Measurements from ENCODE around the gene BTG2. TPM values are rescaled to one million over a fixed set of nuclear protein-coding genes. Genes with fewer than 3 reads are reported as not detected.
A peak's percentile ranks its signal among the peaks of the same experiment; 100 is the strongest.
"Not testable (repeated sequence)": the region's sequence is repeated elsewhere in the genome, so short reads cannot be mapped to it uniquely, and the experiment has no call there.

Gene BTG2
- 100 to 1,000 TPM in 2 of 9 donors, 10 to 100 TPM in 7; 11.4 to 175 (median 65.2) TPM for total RNA-seq
- 10 to 100 TPM; 16.6 to 58.8 (median 24.0) TPM for polyA plus RNA-seq
- long read RNA-seq, donor 1, transcript BTG2-201 (2 exons, 2,712 nt): major isoform, 38 of 38 reads
- long read RNA-seq, donor 1, partial matches to known transcripts: 0 of 38 reads
- long read RNA-seq, donor 1, other reads (novel, unspliced or antisense): 0 of 38 reads
- long read RNA-seq, donor 2, transcript BTG2-201 (2 exons, 2,712 nt): major isoform, 165 of 165 reads
- long read RNA-seq, donor 2, partial matches to known transcripts: 0 of 165 reads
- long read RNA-seq, donor 2, other reads (novel, unspliced or antisense): 0 of 165 reads
- long read RNA-seq, donor 3, transcript BTG2-201 (2 exons, 2,712 nt): major isoform, 29 of 29 reads
- long read RNA-seq, donor 3, partial matches to known transcripts: 0 of 29 reads
- long read RNA-seq, donor 3, other reads (novel, unspliced or antisense): 0 of 29 reads
- long read RNA-seq, donor 4, transcript BTG2-201 (2 exons, 2,712 nt): major isoform, 6 of 8 reads
- long read RNA-seq, donor 4, partial matches to known transcripts: 0 of 8 reads
- long read RNA-seq, donor 4, other reads (novel, unspliced or antisense): 2 of 8 reads
- long read RNA-seq, donor 5, transcript BTG2-201 (2 exons, 2,712 nt): major isoform, 148 of 175 reads
- long read RNA-seq, donor 5, partial matches to known transcripts: 0 of 175 reads
- long read RNA-seq, donor 5, other reads (novel, unspliced or antisense): 26 of 175 reads
- long read RNA-seq, donor 6, transcript BTG2-201 (2 exons, 2,712 nt): major isoform, 8 of 13 reads
- long read RNA-seq, donor 6, partial matches to known transcripts: 0 of 13 reads
- long read RNA-seq, donor 6, other reads (novel, unspliced or antisense): 5 of 13 reads
- long read RNA-seq, donor 7, transcript BTG2-201 (2 exons, 2,712 nt): major isoform, 25 of 25 reads
- long read RNA-seq, donor 7, partial matches to known transcripts: 0 of 25 reads
- long read RNA-seq, donor 7, other reads (novel, unspliced or antisense): 0 of 25 reads
- long read RNA-seq, donor 8, transcript BTG2-201 (2 exons, 2,712 nt): major isoform, 53 of 147 reads
- long read RNA-seq, donor 8, partial matches to known transcripts: 94 of 147 reads
- long read RNA-seq, donor 8, other reads (novel, unspliced or antisense): 0 of 147 reads
- long read RNA-seq, donor 9, transcript BTG2-201 (2 exons, 2,712 nt): major isoform, 34 of 34 reads
- long read RNA-seq, donor 9, partial matches to known transcripts: 0 of 34 reads
- long read RNA-seq, donor 9, other reads (novel, unspliced or antisense): 0 of 34 reads
- long read RNA-seq, donor 10, partial matches to known transcripts: 10 of 11 reads
- long read RNA-seq, donor 10, other reads (novel, unspliced or antisense): 0 of 11 reads

DNA sequence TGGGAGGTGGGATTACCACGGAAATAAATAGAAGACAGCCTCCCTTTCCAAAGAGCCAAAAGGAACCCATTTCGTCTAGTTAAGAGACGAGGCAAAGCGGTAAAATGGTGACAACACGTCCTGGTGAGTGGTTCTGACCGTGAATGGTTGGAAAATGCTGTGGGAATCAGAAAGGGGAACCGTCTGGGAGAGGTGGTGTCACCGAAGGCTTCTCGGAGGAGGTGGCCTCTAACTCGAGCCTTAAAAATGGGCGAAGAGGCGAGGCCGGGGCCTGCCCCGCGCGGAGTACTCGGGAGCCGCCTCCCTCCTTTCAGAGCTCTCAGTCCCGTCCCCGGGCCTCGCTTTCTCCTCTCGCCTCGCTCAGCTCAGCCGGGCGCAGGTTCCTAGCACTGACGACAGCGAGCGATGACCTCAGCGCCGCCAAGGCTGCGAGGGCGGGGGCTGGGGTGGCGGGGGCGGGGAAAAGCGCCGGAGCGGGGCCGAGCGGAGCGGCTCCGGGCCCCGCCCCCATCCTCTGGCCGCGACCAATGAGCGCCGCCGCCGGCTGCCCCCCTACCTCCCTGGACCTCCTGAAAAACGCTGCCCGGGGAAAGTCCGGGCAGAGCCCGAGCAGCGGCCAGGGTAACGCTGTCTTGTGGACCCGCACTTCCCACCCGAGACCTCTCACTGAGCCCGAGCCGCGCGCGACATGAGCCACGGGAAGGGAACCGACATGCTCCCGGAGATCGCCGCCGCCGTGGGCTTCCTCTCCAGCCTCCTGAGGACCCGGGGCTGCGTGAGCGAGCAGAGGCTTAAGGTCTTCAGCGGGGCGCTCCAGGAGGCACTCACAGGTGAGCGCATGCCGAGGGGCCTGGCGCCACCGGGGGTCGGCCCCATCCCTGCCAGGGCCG lies at the start of gene BTG2:
TSS of gene BTG2 (plus strand) at position 601 of the 890 bp plus-strand sequence. CDS start at position 689, 88 bp downstream.
- WGBS, 4 donors: 2 to 12% (median 5%) methylated on average over 13 to 79 of the region's 79 CpGs
- H3K4me1 ChIP-seq (replicated peaks in 1 of 2): peaks cover 14 to 41% of the 10 kb centered on the region in 2 donors
- TF ChIP-seq, protein P1, sequence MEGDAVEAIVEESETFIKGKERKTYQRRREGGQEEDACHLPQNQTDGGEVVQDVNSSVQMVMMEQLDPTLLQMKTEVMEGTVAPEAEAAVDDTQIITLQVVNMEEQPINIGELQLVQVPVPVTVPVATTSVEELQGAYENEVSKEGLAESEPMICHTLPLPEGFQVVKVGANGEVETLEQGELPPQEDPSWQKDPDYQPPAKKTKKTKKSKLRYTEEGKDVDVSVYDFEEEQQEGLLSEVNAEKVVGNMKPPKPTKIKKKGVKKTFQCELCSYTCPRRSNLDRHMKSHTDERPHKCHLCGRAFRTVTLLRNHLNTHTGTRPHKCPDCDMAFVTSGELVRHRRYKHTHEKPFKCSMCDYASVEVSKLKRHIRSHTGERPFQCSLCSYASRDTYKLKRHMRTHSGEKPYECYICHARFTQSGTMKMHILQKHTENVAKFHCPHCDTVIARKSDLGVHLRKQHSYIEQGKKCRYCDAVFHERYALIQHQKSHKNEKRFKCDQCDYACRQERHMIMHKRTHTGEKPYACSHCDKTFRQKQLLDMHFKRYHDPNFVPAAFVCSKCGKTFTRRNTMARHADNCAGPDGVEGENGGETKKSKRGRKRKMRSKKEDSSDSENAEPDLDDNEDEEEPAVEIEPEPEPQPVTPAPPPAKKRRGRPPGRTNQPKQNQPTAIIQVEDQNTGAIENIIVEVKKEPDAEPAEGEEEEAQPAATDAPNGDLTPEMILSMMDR (IDR thresholded peaks at IDR 0.05): peak in 2 of 6 experiments; percentile 1 to 19
- peak; percentile 99 to 100 for TF ChIP-seq POLR2A (IDR thresholded peaks at IDR 0.05)

DNA sequence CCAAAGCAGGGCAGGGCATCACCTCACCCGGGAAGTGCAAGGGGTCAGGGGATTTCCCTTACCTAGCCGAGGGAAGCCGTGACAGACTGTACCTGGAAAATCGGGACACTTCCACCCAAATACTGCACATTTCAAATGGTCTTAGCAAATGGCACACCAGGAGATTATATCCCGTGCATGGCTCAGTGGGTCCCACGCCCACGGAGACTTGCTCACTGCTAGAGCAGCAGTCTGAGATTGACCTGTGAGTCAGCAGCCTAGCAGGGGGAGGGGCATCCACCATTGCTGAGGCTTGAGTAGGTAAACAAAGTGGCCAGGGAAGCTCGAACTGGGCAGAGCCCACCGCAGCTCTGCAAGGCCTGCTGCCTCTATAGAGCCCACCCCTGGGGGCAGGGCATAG lies 48.7 kb upstream of the BTG2 start:
- H3K4me1 ChIP-seq (replicated peaks in 1 of 2); H3K4me3 ChIP-seq; DNase-seq; intact Hi-C loops (cut with DNase I); H3K36me3 ChIP-seq (replicated peaks in 1 of 2); H3K9me3 ChIP-seq (replicated peaks in 1 of 3); H3K27ac ChIP-seq: not testable (repeated sequence)
- WGBS, 4 donors: 77 to 87% (median 84%) methylated on average over 7 to 9 of the region's 9 CpGs
- peaks cover 20% of the 10 kb centered on the region for H3K27me3 ChIP-seq

More for the DNA sequence above, at the start of gene BTG2:
- H3K36me3 ChIP-seq (replicated peaks in 1 of 2): peaks cover 0 to 22% of the 10 kb centered on the region in 2 donors
- peak; percentile 93 to 96 (median 94) for DNase-seq
- H3K27me3 ChIP-seq: no peaks in the 10 kb centered on the region
- H3K27ac ChIP-seq: peak within 1 kb of the TSS; percentile 78 to 98 (median 93)
- intact Hi-C loops (cut with DNase I): no loop called here
- H3K9me3 ChIP-seq (replicated peaks in 1 of 3): no peaks in the 10 kb centered on the region
- peak within 1 kb of the TSS; percentile 78 to 97 (median 94) for H3K4me3 ChIP-seq

GRCh38 chr1:203263496-203263895 lies 41.8 kb upstream of the BTG2 start:
- DNase-seq: no peak
- Histone ChIP-seq H3K4me3 (no peak overlapping the region), H3K27ac (no peak overlapping the region), H3K27me3 (peaks cover 4% of the 10 kb centered on the region), H3K9me3 (replicated peaks in 1 of 3) (no peaks in the 10 kb centered on the region), H3K36me3 (replicated peaks in 1 of 2) (no peaks in the 10 kb centered on the region), H3K4me1 (replicated peaks in 1 of 2) (peaks cover 0 to 4% of the 10 kb centered on the region in 2 donors)
- TF ChIP-seq, protein P1 (IDR thresholded peaks at IDR 0.05): no peak
- no peak for TF ChIP-seq POLR2A (IDR thresholded peaks at IDR 0.05)
- intact Hi-C loops (cut with DNase I): no loop called here
- 67 to 80% (median 72%) methylated on average over 8 to 10 of the region's 10 CpGs for WGBS, 4 donors

Measured in adrenal gland (tissue), 19 donors.